GM12873 (cell line): ENCODE results near the gene TTF2.

Experiments used
- TF ChIP-seq, protein P1 (sequence below): IDR thresholded peaks from 2 replicates; pipeline ENCODE4 v1.5.1; 2012; ENCODE audit warnings: low read depth, mild to moderate bottlenecking, moderate library complexity, low read length, control low read depth; ENCODE audit not compliant: insufficient read depth; ENCODE audit errors: missing control alignments

The TTF2 gene

DNA sequence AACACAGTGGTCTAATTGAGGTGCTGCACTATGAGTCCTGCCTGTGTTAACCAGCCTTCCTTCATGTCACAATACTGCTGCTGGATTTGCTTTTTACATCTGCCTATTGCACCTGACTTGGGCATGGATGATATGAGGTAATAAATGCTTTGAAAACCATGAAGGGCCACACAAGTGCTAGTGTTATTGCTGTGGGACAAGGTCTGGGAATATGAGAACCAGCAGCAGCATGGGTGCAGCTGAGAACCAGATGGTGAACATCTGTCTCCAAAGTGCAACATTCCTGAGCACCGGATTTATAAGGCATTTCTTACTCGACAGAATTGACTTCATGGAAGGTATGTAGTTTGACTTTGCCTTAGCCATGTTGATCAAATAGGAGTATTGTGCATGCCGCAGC lies 44.9 kb downstream of the TTF2 start:
- TF ChIP-seq, protein P1, sequence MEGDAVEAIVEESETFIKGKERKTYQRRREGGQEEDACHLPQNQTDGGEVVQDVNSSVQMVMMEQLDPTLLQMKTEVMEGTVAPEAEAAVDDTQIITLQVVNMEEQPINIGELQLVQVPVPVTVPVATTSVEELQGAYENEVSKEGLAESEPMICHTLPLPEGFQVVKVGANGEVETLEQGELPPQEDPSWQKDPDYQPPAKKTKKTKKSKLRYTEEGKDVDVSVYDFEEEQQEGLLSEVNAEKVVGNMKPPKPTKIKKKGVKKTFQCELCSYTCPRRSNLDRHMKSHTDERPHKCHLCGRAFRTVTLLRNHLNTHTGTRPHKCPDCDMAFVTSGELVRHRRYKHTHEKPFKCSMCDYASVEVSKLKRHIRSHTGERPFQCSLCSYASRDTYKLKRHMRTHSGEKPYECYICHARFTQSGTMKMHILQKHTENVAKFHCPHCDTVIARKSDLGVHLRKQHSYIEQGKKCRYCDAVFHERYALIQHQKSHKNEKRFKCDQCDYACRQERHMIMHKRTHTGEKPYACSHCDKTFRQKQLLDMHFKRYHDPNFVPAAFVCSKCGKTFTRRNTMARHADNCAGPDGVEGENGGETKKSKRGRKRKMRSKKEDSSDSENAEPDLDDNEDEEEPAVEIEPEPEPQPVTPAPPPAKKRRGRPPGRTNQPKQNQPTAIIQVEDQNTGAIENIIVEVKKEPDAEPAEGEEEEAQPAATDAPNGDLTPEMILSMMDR: no peak

DNA sequence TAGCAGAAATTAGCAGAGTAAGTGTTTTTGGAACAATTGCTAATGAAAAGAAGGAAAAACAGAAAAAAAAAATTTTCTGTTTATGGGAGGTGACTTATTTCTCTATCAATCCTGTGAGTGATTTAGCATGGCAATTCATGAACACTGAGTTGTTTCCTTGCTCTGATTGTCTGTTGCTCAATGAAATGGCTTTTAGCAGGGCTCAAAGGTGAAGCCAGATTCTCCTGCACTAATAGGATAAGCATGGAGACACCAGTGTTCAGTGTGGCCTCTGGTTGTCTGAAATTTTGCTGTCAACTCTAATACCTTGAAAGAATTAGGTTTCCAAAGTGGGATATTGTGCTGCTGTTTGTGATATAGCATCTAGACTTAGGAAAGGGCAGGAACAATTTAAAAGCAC lies 45.6 kb downstream of the TTF2 start:
- TF ChIP-seq, protein P1: no peak

DNA sequence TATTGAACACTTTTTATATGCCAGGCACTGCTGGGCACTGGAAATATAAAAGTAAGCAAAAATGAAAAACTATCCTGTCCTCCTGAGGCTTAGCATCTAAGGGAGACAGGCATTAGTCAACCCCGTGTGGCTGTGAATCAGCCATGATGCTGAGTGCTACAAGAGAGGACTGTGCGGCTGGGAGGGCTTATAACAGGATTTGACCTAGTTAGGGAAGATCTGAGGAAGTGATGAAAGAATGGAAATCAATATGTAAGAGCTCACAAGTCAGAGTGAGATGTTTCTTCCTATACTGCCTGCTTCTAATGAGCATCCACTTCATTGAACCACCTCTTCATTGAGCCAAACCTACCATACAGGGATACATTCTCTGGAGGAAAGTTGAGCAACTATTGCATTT lies 46.4 kb downstream of the TTF2 start:
- TF ChIP-seq, protein P1: no peak

DNA sequence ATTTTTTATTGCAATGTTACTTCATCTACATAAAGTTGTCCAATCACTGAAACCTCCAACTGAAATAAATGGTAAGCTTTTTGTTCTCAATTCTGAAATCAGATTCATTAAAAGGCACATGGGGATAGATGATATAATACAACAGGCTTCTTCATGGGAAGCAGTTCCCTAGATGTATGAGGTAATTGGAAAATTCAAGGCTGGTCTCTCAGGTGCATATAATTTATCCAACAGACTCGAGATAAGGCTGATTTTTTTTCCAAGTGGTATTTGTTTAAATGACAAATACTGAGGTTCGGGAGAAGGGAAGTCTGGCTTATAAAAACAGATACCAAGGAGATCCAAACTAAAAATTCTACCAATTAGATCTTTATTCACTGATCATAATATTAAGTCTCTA lies 47.2 kb downstream of the TTF2 start:
- TF ChIP-seq, protein P1: no peak

DNA sequence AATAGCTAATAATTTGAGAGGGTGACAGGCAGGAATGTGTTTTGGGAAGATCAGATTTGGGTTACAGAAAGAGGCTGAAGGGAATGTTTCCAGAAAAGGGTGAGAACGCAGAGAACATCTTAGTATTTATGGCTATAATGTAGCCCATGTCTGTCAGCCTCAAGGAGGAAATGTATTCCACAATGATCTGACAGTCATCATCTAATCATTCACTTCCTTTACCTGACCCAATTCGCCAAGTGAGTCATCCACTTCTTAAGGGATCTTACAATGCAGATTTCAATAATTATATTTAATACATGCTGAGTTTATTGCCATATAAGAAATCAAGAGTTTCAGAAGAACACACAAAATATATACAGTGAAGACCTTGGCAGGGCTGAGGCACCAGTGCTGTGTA lies 50.6 kb downstream of the TTF2 start:
- TF ChIP-seq, protein P1: no peak

DNA sequence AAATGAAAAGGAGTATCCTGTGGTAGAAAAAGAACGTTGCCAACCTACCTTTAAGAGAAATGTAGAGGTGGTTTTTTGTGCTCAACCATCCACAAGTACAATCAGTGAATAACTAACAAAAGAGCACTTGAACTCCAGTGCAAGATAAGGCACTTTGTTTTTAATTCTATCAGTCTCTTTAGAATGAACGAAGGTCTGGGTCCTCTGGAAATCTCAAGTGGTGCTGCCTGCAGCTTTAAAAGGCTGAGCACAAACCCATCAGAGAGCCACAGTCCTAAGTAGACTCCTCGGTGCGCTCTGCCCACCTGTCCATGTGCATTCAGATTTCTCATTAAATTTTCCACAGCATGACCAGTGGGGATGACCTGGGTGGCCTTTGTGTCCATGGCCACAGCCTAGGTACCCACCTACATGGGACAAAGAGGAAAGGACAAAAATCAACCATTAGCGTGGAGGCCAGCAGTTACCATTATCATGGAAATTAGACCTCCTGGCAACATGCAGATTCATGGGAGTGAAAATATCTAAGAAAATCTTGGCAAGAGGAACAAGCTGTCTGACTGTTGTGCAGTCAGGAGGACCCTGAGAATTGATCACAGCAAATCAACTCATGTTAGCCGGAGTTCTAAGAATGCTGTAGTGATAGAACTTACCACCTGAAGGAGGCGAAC lies 52.1 kb downstream of the TTF2 start:
- TF ChIP-seq, protein P1: no peak

DNA sequence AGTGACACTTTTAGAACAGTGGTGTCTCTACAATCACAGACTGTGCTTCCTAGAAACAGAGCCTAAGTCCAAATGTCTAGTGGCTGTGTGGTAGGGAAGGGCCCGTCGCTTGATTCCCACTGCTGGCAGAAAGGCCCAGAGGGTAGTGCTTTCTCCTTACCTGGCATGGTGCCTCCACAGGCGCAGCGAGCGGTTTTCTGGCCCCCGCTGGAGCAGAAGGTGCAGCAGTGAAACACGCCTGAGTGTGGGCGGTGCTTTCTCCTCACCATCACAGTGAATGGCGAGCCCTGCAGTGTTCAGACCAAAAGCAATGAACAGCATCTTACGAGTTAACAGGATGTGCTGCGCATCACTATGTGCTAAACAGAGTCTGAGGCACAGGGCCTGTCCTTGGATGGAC lies 53.1 kb downstream of the TTF2 start:
- TF ChIP-seq, protein P1: no peak
